Stomach (tissue), 4 donors: ENCODE data around the gene KITLG.

Source experiments
- CTCF ChIP-seq, 7 experiments: fragments of 450-650 bp in 4 of 7; fragments of 200-600 bp in 3 of 7; sonication (generic) in 3 of 7; IDR thresholded peaks; one replicate each; pipeline ENCODE4 v1.5.1; 2016 to 2019; ENCODE audit warnings: antibody characterized with exemption in 7 of 7, control low read depth in 2 of 7, mild to moderate bottlenecking in 1 of 7
- EP300 ChIP-seq: sonication (generic); formaldehyde crosslinking; IDR thresholded peaks from one replicate; pipeline ENCODE4 v1.6.1; 2017; ENCODE audit warnings: antibody characterized with exemption
- POLR2A ChIP-seq, 4 donors: fragments of 450-650 bp; IDR thresholded peaks; one replicate each; pipeline ENCODE4 v1.6.1; 2016; ENCODE audit warnings: antibody characterized with exemption in 4 of 4, control low read depth in 2 of 4, mild to moderate bottlenecking in 1 of 4, moderate library complexity in 1 of 4
- POLR2AphosphoS5 ChIP-seq, 3 donors: sonication (generic); formaldehyde crosslinking; IDR thresholded peaks; one replicate each; pipeline ENCODE4 v1.6.1; 2016; ENCODE audit warnings: antibody characterized with exemption in 3 of 3

- TF ChIP-seq POLR2A (IDR thresholded peaks at IDR 0.05) (no peak), CTCF (IDR thresholded peaks at IDR 0.05) (no peak), POLR2AphosphoS5 (IDR thresholded peaks at IDR 0.05) (peak in 1 of 3 donors; percentile 39), EP300 (no peak)
Observed at GRCh38 chr12:88448337-88448915, 131.8 kb downstream of the KITLG start.
